Effector CD8-positive, alpha-beta T cell (primary cell): ENCODE results near the gene VAV2.

Source experiments
- DNase-seq: peaks from one replicate; lab custom pipeline; 2025; lab: John Stamatoyannopoulos, UW

The VAV2 gene

DNA sequence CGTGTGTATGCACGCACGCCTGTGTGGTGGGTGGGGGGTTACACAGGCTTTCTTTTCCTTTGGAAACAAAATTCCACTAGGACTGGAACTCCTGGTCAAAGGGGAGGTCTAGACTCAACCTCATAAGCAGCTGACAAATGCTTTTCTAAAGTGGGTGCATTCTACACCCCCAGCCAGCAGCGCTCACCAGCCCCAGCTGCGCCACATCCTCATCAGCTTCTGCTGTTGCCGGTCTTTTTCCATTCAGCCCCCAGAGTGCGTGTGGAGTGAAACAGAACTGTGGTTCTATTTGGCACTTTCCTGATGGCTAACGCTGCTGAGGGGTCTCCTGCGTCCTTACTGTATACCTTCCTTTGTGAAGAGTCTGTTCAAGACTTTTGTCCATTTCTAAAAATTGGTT, 176.3 kb downstream of the VAV2 start:
- DNase-seq, result no peak

DNA sequence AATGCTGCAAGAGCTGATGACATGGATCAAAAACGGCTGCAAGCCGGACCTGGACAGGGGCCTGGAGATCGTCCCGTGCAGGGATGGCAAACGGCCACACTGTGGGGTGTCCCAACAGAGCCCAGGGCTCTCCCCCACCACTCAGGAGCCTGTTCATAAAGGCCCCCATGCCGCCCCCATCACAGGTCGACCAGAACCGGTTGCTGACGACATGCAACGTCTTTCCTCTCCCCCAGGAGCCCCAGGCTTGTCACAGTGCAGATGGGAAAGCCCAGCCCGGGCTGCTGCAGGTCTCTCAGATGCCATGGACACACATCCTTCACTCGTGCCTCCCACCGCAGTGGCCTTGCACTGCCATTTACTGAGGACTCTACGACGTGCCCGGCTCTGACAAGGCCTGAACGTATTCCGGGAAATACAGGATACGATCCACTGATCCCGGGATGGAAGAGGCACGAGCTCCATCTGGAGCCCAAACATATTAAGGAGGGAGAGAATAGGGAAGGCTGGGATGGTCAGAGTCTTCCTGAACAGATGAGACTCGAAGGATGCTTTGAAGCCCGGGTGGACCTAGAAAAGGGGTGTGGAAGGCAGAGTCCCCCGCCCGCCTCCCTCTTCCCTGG, 177.4 kb downstream of the VAV2 start:
- no peak for DNase-seq

- no peak for DNase-seq
Measured at GRCh38 chr9:133813749-133814585, 178.2 kb downstream of the VAV2 start.

- DNase-seq, result no peak
Measured at GRCh38 chr9:133812941-133813748, 179.0 kb downstream of the VAV2 start.

- DNase-seq, result no peak
Measured at GRCh38 chr9:133812077-133812868, 179.9 kb downstream of the VAV2 start.

- DNase-seq, result no peak
Measured at GRCh38 chr9:133811471-133811870, 180.7 kb downstream of the VAV2 start.

GRCh38 chr9:133810556-133811195, 181.4 kb downstream of the VAV2 start:
- no peak for DNase-seq

GRCh38 chr9:133809335-133809734, 182.8 kb downstream of the VAV2 start:
- DNase-seq, result no peak

- no peak for DNase-seq
Measured at GRCh38 chr9:133807818-133808217, 184.3 kb downstream of the VAV2 start.

GRCh38 chr9:133807037-133807436, 185.1 kb downstream of the VAV2 start:
- DNase-seq, result no peak

DNA sequence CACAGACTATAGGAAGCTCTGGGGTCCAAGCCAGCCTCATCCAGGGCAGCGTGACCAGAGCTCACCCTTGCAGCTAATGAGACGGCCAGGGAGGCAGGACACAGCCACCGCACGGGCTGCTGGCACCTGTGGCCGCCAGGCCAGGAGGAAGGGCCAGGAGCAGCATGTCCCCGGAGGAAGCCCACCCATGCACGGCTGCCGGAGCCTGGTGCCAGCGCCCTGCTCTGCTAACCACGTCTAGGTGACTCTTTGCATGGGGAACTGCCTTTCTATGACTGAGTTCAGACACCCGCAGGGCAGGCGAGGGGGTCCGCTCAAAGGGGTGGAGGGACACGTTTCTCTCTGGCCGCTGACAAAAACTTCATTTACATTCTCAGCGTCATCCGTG, 185.5 kb downstream of the VAV2 start:
- DNase-seq, result no peak

DNA sequence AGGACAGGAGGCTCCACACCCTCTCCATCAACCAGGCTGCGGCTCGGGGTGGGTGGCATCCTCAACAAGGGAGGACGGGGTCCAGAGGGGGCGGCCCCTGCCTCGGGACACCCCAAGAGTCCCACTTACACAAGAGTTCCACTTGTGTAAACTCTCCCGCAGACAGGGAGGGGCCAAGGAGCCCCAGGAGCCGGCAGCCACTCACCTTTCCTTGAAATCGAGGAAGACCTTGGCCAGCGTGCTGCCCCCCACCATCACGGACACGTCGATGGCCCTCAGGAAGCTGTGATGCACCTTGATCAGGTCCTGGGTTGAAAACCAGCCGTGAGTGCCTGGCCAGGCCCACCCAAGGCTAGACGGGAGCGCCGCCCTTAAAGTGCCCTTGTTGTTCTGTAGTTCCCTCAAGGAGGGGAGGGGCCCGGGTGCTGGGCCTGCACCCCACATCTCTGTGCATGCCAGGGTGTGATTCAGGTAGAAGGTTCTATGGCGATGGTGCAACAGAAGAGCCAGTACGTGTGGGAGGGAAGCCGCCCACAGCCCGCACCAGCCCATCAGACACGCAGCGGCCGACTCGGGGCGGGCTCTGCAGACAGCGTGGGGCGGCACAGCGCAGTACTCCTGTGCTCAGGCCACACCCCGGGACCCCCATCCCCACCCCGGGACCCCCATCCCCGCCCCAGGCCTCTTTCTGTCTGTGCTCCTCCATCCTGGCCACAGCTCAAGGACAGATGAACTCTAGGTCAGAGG, 186.1 kb downstream of the VAV2 start:
- no peak for DNase-seq

- no peak for DNase-seq
Measured at GRCh38 chr9:133804199-133804598, 187.9 kb downstream of the VAV2 start.

DNA sequence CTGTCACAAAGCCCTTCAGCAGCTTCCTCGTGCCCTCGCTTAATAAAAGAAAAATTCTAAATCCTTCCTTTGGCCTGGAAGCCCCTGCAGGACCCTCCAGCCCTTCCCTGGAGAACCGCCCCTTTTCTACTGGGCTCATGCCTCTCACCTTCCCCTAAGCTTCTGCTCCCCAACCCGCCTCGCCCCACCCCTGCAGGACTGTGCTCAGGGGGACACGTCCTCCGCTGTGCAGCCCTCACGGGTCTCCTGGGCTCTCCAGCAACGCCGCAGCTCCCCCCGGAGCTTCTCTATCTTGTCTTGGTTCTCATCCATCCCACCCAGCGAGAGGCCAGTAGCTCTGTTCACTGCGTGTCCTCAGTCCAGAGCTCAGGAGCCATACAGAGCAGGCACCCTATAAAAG, 188.4 kb downstream of the VAV2 start:
- no peak for DNase-seq

DNA sequence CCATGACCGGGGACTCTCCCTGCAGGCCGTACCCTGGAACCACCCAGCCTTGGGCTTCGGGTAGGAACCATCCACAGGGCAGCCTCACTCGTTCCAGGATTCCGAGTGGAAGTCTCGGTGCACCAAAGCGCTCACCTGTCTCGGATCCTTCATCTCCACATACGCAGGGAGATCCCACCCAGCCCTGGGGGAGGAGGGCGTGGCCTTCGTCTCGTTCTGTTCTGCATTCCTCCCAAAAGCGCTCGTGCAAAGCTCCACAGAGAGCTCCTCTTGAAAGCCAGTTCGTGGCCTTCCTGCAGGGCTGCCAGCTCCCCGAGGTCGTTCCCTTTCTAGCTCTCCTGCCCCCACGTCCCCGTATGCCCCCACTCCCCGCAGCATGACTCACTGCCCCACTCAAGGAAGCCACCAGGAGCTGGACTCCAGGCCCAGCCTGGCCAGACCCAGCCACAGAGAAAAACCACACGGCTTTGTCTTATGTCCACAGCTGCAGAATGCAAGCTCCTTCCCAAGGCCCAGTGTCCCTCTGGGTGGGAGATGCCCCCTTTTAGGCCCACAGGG, 189.0 kb downstream of the VAV2 start:
- no peak for DNase-seq

DNA sequence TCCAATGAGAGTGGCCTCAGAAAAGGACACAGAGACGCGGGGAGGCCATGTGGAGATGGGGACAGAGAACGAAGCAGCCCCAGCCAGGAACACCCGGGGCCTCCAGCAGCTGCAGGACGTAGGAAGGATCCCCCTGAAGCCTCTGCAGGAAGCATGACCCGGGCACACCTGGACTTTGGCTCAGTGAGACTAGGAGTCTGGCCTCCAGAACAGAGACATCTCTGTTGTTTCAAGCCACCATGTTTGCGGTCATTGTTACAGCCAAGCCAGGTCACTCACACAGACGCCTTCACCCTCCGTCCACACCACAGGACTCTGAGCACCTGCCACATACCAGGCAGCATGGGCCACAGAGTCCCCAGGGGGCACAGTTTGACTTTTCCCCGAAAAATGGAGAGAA, 190.4 kb downstream of the VAV2 start:
- DNase-seq, result no peak

- DNase-seq, result no peak
Measured at GRCh38 chr9:133800266-133800665, 191.9 kb downstream of the VAV2 start.

- no peak for DNase-seq
Measured at GRCh38 chr9:133799716-133800115, 192.4 kb downstream of the VAV2 start.

- DNase-seq, result no peak
Measured at GRCh38 chr9:133799106-133799505, 193.0 kb downstream of the VAV2 start.

- no peak for DNase-seq
Measured at GRCh38 chr9:133798160-133798559, 194.0 kb downstream of the VAV2 start.
